ENCODE results near the gene FAM174B.

DNA sequence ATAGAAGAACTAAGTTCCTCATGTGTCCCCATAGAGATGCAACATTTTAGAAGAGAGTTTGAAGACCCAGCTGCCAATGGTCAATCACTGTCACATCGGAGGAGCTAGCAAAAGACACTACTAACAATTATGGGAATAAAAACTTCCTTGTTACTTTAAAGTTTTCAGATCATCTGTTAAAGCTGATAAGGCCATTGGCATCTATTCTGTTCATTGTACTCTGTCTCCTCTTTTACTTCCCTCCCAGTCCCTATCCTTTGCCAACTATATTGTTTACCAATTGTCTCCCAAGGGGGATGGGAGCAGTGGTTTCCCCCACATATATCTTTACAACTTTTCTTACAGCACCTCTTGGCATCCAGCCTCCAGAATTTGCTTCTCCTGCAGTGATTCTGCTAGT is 81.0 kb downstream of the FAM174B start:
- TF ChIP-seq CTCF (IDR thresholded peaks at IDR 0.05) (no peak), POLR2A (IDR thresholded peaks at IDR 0.05) (no peak), EP300 (IDR thresholded peaks at IDR 0.05) (no peak)
